A549 treated with Mapracorat at 1 μM for 4 hours (cell line): Measurements from ENCODE around the gene ELK4. TPM values are rescaled to one million over a fixed set of nuclear protein-coding genes. Genes with fewer than 3 reads are reported as not detected.

Experiments
- total RNA-seq: library from RNA; stranded (reverse); fragments of 200-300 nt; extraction: Qiagen RNA extraction; gene quantifications from 5 replicates; pipeline ENCODE4 v1.2.3, GENCODE V29; 2022

The ELK4 gene, protein sequence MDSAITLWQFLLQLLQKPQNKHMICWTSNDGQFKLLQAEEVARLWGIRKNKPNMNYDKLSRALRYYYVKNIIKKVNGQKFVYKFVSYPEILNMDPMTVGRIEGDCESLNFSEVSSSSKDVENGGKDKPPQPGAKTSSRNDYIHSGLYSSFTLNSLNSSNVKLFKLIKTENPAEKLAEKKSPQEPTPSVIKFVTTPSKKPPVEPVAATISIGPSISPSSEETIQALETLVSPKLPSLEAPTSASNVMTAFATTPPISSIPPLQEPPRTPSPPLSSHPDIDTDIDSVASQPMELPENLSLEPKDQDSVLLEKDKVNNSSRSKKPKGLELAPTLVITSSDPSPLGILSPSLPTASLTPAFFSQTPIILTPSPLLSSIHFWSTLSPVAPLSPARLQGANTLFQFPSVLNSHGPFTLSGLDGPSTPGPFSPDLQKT
- total RNA-seq = 5.7 to 6.7 TPM (median 6.3 TPM) in 5 replicates

DNA sequence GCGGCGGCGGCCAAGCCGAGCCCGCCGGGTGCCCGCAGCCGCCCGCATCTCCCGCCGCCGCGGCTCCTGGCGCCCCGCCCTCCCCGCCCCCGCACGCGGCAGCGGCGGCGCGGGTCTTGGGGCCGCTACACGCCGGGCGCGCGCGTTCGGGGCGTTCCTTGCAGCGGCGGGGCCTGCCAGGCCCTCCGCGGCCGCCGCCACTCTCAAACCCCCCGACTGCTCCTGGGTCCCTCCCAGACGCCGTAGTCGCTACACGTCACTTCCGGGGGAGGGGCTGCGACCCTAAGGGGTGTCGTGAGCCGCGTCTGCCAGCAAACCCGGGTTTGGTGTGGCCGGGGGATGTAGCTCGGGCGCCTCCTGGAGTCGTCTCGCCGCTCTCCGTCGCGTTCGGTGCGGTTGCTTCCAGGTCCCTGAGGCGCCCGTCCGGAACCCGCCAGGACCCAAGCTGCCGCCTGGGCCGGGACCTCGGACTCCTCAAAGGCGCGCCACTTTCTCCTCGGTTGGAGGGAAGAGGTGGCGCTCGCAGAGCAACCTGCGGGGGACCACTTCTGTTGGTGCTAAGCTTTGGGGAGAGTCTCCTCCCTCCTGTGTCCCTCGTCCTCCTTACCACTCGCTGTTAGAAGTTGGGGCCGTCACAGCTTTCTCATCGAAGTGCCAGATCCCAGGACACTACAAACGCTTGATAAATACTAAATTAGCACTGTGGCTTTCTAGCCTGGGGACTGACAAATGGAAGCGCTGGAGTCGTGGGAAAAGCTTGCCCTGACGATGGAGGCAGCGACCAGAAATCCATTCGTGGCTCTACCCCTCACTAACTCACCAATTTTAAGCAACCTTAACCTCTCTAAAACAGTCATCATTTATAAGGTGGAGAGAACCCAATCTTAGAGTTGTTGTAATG, at the start of gene ELK4:
ELK4 (minus strand) TSS at position 244 of the 901 bp plus-strand sequence. CDS start 8,129 bp downstream, outside the sequence.

DNA sequence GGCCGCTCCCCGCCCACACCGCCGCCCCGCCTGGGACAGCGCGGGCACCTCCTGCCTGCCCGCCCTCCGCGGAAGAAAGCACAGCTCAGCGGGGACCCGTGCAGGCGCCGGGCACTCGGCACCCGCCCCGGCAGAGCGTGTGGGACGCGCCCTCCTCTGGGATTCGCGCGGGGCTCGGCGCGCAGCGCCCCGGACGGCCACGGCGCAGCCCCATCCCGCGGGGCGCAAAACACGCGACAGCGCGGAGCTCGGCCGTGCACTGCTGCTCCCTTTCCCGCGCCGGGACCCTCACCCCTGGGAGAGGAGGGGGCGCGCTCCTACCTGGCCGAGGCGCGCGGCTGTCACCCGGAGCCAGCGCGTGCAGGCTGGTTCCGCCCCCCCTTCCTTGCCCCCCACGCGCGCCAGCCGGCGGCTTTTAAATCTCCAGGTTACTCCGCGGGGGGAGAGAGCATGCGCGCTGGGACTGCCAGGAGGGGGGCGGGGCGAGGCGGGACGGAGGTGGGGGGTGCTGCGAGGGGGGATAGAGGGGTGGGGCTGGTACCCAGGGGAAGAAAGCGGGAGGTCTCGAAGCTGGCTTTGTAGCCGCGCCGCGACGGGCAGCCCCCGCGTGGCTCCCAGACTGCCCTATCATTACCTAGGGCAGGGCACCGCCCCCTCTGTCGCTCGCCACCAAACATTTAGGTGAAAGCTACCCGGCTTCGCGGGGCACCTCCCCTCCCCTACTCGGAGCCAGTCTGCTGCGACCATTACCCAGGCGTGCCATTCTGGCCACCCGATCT, 48.5 kb upstream of the ELK4 start, which contains the start of gene SLC45A3:
SLC45A3 (minus strand) TSS at position 437 of the 779 bp plus-strand sequence. CDS start 15,853 bp downstream, outside the sequence.

Other genes starting within 250 kb of the ELK4 start
- not detected in 5 replicates for gene LEMD1, start 210.0 kb downstream of the ELK4 start, total RNA-seq
- not detected in 5 replicates for gene BLACAT1, start 176.0 kb downstream of the ELK4 start, total RNA-seq
- gene CDK18, start 127.3 kb downstream of the ELK4 start, total RNA-seq = 0.66 to 2.3 TPM (median 1.2 TPM) in 5 replicates
- gene SLC45A3, start 48.5 kb upstream of the ELK4 start, total RNA-seq = 4.9 to 5.8 TPM (median 5.5 TPM) in 5 replicates
- gene NUCKS1, start 118.2 kb upstream of the ELK4 start, total RNA-seq = 77.6 to 147 TPM (median 116 TPM) in 5 replicates
- 10.4 to 11.8 TPM (median 11.2 TPM) in 5 replicates for gene RAB29, start 143.5 kb upstream of the ELK4 start, total RNA-seq
- 19.4 to 21.2 TPM (median 21.1 TPM) in 5 replicates for gene SLC41A1, start 181.2 kb upstream of the ELK4 start, total RNA-seq
- gene PM20D1, start 218.1 kb upstream of the ELK4 start, total RNA-seq = not detected in 5 replicates